Stimulated activated CD8-positive, alpha-beta memory T cell treated with anti-CD3 and anti-CD28 coated beads, Interleukin-2, amount 100 ng/mL, for 48 hours (primary cell): Measurements from ENCODE around the gene LYAR.

Experiments used
- DNase-seq, 2 donors: peaks; one replicate each; pipeline ENCODE4 v3.0.0-alpha.2; 2020; ENCODE audit warnings: low read depth in 2 of 2

Gene LYAR

GRCh38 chr4:4316150-4316495 lies 26.2 kb upstream of the LYAR start:
- DNase-seq, result no peak

- no peak for DNase-seq
Measured at GRCh38 chr4:4315461-4316149, 25.7 kb upstream of the LYAR start.

- DNase-seq, result no peak
Measured at GRCh38 chr4:4311193-4311592, 21.2 kb upstream of the LYAR start.

- DNase-seq, result no peak
Measured at GRCh38 chr4:4308800-4309441, 19.0 kb upstream of the LYAR start.

- DNase-seq, result no peak
Measured at GRCh38 chr4:4306920-4307319, 17.0 kb upstream of the LYAR start.

- DNase-seq, result no peak
Measured at GRCh38 chr4:4302416-4302815, 12.5 kb upstream of the LYAR start.

GRCh38 chr4:4302001-4302400 lies 12.0 kb upstream of the LYAR start:
- DNase-seq, result no peak

GRCh38 chr4:4299006-4299405 lies 9.1 kb upstream of the LYAR start:
- DNase-seq, result no peak

GRCh38 chr4:4296283-4296846 lies 6.4 kb upstream of the LYAR start:
- DNase-seq, result no peak

- DNase-seq, result no peak
Measured at GRCh38 chr4:4293279-4293678, 3.3 kb upstream of the LYAR start.

GRCh38 chr4:4289597-4289940 lies 385 bp downstream of the LYAR start:
- no peak for DNase-seq

- no peak for DNase-seq
Measured at GRCh38 chr4:4289055-4289454, 899 bp downstream of the LYAR start.

GRCh38 chr4:4288098-4288497 lies 1.9 kb downstream of the LYAR start:
- no peak for DNase-seq

- DNase-seq, result no peak
Measured at GRCh38 chr4:4284827-4285618, 4.9 kb downstream of the LYAR start.

- no peak for DNase-seq
Measured at GRCh38 chr4:4281787-4282186, 8.2 kb downstream of the LYAR start.

- no peak for DNase-seq
Measured at GRCh38 chr4:4277531-4277930, 12.4 kb downstream of the LYAR start.

GRCh38 chr4:4274226-4274625 lies 15.7 kb downstream of the LYAR start:
- no peak for DNase-seq

- no peak for DNase-seq
Measured at GRCh38 chr4:4271912-4272311, 18.0 kb downstream of the LYAR start.

- no peak for DNase-seq
Measured at GRCh38 chr4:4270529-4270928, 19.4 kb downstream of the LYAR start.

GRCh38 chr4:4269856-4270255 lies 20.1 kb downstream of the LYAR start:
- no peak for DNase-seq

GRCh38 chr4:4269331-4269731 lies 20.6 kb downstream of the LYAR start:
- no peak for DNase-seq

GRCh38 chr4:4268776-4269175 lies 21.2 kb downstream of the LYAR start:
- DNase-seq, result no peak

GRCh38 chr4:4267981-4268380 lies 22.0 kb downstream of the LYAR start:
- no peak for DNase-seq
